Stimulated activated CD4-positive, alpha-beta T cell treated with anti-CD3 and anti-CD28 coated beads, Interleukin-1b, Interleukin-23, amount 100 ng/mL, for 48 hours (primary cell): Measurements from ENCODE around the gene CEBPG.

Source experiments
- DNase-seq: peaks from one replicate; pipeline ENCODE4 v3.0.0-alpha.2; 2020

The CEBPG gene

GRCh38 chr19:33350538-33351309 is 22.8 kb upstream of the CEBPG start:
- DNase-seq, result no peak

DNA sequence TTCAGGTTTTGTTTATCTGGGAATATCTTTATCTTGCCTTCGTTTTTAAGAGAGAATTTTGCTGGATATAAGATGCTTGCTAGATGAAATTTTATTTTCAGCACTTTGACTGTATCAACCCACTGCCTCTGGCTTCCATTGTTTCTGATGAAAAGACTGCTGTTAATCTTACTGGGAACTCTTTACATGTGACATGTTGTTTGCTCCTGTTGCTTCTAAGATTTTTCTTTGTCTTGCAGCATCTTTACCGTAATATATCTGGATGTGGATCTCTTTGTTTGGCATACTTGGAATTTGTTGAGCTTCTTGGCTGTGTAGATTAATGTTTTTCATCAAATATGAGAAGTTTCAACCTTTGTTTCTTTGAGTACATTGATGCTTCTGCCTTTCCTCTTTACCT is 18.0 kb upstream of the CEBPG start:
- no peak for DNase-seq

GRCh38 chr19:33357556-33357955 is 16.0 kb upstream of the CEBPG start:
- no peak for DNase-seq

DNA sequence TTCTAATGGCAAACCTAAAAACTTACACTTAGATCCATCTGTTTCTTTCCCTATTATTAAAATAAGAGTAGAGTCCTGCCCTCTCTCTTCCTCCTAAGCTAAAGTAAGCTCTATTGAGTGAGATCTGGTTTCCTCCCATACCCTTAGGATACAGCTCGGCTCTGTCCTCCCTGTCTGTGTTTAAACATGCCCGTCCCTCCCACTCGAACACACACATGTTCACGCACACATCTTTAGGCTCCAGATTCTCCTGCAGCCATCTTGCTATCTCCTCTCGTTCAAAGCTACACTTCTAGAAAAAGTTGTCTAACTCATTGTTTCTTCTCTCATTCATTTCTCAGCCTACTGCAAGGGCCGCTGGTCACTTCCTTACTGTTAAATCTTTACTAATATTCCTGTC is 15.1 kb upstream of the CEBPG start:
- no peak for DNase-seq

DNA sequence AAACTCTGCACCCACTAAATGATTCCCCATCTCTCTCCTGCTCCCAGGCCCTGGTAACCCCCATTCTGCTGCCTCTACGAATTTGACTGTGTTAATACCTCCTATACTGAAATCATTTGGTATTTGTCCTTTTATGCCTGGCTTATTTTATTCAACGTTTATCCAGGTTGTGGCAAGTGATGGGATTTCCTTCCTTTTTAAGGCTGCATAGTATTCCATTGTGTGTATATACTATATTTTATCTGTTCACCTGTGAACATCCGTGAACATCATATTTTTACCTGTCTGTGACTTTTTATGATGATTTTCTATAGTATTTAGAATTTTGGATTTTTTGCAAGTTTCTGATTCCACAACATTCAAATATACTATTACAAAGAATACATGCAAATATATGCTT is 13.9 kb upstream of the CEBPG start:
- no peak for DNase-seq

- DNase-seq, result no peak
These were observed 10.8 kb upstream of the CEBPG start for GRCh38 chr19:33362508-33363228.

- no peak for DNase-seq
These were observed 10.0 kb upstream of the CEBPG start for GRCh38 chr19:33363476-33363875.

- DNase-seq, result no peak
These were observed 7.8 kb upstream of the CEBPG start for GRCh38 chr19:33365691-33366090.

- DNase-seq, result no peak
These were observed 7.4 kb upstream of the CEBPG start for GRCh38 chr19:33366127-33366526.

DNA sequence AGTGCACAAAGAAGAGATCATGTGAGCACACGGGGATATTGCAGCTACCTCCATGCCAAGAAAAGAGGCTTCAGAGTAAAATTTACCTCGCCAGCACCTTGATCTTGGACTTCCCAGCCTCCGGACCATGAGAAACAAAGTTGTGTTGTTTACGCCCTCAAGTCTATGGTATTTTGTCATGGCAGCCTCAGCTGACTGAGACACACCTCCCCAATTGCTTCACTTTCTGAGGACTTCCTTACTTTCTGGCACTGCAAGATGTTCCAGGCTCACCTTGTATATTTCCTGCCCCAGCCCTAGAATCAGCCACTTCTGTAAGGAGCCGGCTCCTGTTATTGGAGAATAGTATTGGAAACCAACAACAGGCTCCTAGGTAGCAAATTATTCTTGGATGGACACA is 6.6 kb upstream of the CEBPG start:
- no peak for DNase-seq

- DNase-seq, result no peak
These were observed 5.2 kb upstream of the CEBPG start for GRCh38 chr19:33368074-33368864.

- no peak for DNase-seq
These were observed 2.7 kb upstream of the CEBPG start for GRCh38 chr19:33370783-33371182.

GRCh38 chr19:33374236-33374714 is 766 bp downstream of the CEBPG start:
- DNase-seq, result no peak

DNA sequence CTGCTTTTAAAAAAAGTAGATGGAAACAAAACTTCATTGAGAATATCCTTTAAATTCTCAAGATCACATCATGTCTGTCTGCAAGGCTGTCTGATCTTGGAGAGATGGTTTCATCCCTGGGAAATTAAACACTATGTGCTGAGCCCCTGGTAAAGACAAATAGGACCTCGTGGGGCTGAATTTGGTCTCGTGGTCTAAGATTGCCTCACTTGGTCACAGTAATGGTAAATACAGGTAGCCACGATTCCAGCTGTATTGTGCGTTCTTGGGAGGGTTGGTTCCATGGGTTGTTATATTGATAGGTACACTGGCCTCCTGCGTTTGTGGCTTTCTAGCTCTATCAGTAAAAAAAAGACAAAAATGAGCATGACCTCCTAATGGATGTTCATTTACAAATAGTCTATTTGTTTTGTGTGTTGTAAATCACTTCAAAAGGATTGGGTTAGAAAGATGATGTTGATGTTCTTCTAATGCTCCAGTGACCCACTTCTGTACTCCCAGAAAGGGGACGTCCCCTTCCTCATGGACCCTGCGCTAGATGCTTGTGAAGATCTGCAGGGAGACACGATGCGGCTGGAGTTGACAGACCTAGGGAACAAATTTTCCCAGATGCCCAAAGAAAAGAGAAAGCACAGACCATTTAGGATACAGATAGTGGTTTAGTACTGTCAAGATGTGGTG is 1.8 kb downstream of the CEBPG start:
- DNase-seq, result no peak

DNA sequence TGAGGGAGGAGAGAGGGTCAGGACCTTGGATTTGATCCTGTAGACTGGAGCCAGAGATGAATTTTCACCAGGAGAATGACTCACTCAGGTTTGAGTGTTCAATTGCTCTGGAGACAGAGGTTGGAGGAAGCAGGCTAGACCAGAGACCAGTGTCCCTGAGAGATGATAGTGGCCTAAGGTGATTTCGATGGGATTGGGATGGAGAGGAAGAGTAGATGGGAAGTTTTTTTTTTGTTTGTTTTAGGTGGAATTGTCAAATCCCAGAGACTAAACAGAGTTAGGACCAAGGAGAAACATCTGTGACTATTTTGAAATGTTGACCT is 2.3 kb downstream of the CEBPG start:
- DNase-seq, result no peak

GRCh38 chr19:33376423-33376822 is 2.9 kb downstream of the CEBPG start:
- no peak for DNase-seq

DNA sequence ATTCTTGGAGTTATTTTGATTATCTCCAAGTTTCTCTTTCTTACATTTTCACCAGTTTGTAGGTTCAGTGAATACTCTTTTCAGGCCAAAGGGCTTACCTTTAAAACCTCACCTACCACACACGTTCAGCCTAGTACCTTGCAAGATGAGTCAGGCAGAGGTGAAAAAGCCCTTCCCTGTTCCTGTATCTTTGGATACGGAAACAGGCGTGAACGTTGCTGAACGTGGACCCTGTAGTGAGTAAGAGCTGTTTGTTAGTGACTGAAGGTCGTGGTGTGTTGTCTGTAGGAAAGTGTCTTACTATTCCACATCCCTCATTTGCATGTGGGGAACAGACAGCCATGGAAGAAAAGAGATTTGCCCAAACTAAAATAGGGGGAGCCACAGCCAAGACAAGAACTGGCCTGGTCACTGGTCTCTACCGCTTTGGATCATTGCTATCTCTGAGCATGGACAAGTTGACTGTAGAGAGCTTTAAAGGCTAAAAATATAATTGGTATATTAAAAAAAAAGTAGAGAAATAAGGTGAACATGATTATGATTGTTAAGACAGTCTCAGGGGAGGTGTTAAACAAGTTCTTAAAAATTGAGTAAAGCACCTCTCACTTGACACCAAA is 3.5 kb downstream of the CEBPG start:
- no peak for DNase-seq

DNA sequence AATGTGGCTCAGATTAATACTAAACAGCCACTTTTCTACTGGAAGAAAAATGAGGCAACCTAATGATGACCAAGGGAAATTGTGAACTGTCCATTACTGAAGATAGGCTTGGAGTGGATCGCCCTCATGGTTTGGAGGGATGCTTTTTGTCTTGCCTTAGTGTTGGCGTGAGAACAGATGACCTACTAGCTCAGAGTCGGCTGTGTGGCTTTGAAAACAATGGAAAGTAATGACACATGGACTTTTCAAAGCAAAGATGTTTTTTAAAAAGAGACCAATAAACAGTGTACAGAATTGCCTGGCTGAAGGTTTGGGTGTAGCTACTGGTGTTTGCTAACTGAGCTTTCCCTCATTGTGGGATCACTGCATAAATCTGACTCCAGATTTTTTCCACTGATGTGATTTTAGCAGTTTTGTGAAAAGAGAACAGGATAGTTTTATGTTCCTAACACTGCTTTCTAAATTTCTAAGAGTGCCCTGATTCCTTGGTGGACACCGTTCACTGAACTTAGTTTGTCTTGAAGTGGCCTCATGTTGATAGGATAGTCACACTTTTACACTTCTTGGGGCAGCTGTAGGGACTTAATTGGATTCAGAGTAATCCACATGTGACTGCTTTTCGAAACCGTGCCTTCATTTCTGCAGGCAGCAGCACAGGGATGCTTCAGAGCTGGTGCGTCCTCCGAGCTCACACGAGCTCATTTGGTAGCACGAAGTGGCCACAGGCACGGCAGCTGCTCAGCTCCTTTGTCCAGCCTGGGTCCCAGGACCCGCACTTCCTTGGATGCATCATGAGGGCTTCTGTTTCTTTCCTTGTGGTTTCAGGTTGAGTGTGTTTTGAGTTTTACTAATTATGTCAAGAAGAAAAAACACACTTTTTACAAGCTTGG is 4.3 kb downstream of the CEBPG start:
- no peak for DNase-seq

DNA sequence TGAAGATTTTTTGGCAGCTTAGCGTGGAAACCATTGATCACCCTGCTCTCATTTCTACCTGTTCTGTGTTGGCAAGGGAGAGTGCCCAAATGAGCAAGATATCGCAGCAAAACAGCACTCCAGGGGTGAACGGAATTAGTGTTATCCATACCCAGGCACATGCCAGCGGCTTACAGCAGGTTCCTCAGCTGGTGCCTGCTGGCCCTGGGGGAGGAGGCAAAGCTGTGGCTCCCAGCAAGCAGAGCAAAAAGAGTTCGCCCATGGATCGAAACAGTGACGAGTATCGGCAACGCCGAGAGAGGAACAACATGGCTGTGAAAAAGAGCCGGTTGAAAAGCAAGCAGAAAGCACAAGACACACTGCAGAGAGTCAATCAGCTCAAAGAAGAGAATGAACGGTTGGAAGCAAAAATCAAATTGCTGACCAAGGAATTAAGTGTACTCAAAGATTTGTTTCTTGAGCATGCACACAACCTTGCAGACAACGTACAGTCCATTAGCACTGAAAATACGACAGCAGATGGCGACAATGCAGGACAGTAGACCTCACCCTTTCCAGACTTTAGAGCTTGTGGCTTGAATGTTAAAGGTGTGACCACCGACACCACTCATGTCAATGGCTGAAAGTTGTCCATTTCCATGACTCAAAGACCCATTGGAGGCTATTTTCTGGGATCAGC is 5.8 kb downstream of the CEBPG start:
- DNase-seq, result no peak

DNA sequence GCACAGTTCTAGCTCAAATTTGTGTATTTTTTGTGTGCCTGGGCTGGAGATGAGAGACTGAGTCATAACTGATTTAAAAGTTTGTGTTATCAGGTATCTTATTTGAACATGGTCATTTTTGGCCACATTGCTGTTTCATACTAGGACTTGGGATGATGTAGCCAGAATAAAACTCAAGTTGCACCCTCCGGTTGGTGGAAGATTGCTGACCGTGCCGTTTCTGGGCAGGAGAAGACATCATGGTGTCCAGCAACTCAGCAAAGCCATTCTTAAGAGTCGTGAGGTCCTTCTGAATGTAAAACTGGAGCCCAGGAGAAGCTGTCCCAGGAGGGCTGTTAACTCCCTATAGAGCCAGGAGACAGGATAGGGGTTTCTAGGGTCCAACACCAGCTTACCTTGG is 7.6 kb downstream of the CEBPG start:
- DNase-seq, result no peak

DNA sequence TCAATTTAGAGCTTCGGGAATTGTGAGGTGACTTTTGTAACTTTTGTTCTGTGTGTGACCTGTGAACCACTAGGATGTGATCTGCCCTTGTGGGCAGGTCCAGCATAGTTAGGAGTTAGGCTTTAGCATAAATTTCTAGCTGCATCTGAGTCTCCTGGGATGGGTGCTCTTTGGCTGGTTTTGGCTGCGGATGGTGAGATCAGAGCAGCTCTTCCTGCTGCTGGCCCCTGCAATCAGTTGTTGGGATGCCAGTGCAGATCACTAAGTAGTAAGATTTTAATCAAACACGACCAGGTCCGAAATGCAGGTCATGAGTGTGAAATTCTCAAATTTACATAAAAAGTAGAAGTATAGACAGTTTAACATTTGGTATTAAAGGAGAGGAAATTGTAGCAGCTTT is 8.5 kb downstream of the CEBPG start:
- no peak for DNase-seq
